ENCODE measurements around the gene CDCA7L.

The CDCA7L gene

DNA sequence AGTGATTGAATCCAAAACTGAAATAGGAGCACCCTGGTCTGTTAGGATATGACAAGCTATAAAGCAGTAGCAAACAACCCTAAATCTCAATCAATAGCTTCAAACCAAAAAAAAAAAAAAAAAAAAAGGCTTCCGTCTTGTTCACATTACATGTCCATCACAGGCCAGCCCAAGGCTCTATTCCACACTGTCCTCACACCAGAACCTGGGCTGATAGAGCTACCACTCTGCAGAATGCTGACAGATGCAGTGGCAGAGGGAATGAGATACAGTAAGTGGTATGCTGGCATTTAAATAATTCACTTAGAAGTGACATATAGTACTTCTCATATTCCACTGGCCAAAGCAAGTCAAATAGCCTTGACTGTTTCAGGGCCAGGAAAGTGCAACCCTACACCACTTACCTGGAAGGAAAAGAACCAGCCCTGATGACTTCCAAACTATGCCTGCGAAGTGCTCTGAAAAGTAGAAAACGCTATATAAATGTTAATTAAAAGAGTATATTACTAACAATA, 5.8 kb downstream of the CDCA7L start:
- H2AFZ ChIP-seq (ENCODE audit: low read depth, low read length, severe bottlenecking): no peak overlapping the region
- peaks cover 6% of the 10 kb centered on the region for H3F3A ChIP-seq (ENCODE audit: insufficient read depth)
- H3K36me3 ChIP-seq (ENCODE audit: low read length): peaks cover 23% of the 10 kb centered on the region
- TF ChIP-seq, protein P1, sequence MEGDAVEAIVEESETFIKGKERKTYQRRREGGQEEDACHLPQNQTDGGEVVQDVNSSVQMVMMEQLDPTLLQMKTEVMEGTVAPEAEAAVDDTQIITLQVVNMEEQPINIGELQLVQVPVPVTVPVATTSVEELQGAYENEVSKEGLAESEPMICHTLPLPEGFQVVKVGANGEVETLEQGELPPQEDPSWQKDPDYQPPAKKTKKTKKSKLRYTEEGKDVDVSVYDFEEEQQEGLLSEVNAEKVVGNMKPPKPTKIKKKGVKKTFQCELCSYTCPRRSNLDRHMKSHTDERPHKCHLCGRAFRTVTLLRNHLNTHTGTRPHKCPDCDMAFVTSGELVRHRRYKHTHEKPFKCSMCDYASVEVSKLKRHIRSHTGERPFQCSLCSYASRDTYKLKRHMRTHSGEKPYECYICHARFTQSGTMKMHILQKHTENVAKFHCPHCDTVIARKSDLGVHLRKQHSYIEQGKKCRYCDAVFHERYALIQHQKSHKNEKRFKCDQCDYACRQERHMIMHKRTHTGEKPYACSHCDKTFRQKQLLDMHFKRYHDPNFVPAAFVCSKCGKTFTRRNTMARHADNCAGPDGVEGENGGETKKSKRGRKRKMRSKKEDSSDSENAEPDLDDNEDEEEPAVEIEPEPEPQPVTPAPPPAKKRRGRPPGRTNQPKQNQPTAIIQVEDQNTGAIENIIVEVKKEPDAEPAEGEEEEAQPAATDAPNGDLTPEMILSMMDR (IDR thresholded peaks at IDR 0.05; ENCODE audit: insufficient read depth, low read length, poor library complexity, severe bottlenecking): no peak
- H4K20me1 ChIP-seq (ENCODE audit: low read depth, low read length): peaks cover 6% of the 10 kb centered on the region; the same call in 1 of the 2 replicates
- H3K27me3 ChIP-seq (ENCODE audit: low read length): no peaks in the 10 kb centered on the region
- no peak overlapping the region for H3K9ac ChIP-seq (ENCODE audit: low read length)
- H3K9me3 ChIP-seq (ENCODE audit: insufficient read depth, low read length): no peaks in the 10 kb centered on the region
- no peak overlapping the region for H3K4me2 ChIP-seq (ENCODE audit: low read depth, low read length, poor library complexity, severe bottlenecking)
- no peak overlapping the region for H3K27ac ChIP-seq (ENCODE audit: low read depth, low read length)
- H3K9me2 ChIP-seq (replicated peaks; ENCODE audit: insufficient read depth, low read length): no peaks in the 10 kb centered on the region
- H3K79me2 ChIP-seq (ENCODE audit: insufficient read depth, low read length): peaks cover 94% of the 10 kb centered on the region
- H3K4me3 ChIP-seq (ENCODE audit: insufficient read depth, low read length, poor library complexity, severe bottlenecking): no peak overlapping the region

GRCh38 chr7:21939136-21939857, 6.4 kb downstream of the CDCA7L start:
- Histone ChIP-seq H3K4me3 (ENCODE audit: insufficient read depth, low read length, poor library complexity, severe bottlenecking) (no peak overlapping the region), H3K9ac (ENCODE audit: low read length) (no peak overlapping the region), H3K79me2 (ENCODE audit: insufficient read depth, low read length) (peaks cover 98% of the 10 kb centered on the region), H3K4me2 (ENCODE audit: low read depth, low read length, poor library complexity, severe bottlenecking) (no peak overlapping the region), H4K20me1 (ENCODE audit: low read depth, low read length) (peaks cover 11% of the 10 kb centered on the region; the same call in 1 of the 2 replicates), H3K27me3 (ENCODE audit: low read length) (no peaks in the 10 kb centered on the region), H3K9me2 (replicated peaks; ENCODE audit: insufficient read depth, low read length) (no peaks in the 10 kb centered on the region), H3K36me3 (ENCODE audit: low read length) (peaks cover 26% of the 10 kb centered on the region), H3K27ac (ENCODE audit: low read depth, low read length) (no peak overlapping the region), H2AFZ (ENCODE audit: low read depth, low read length, severe bottlenecking) (no peak overlapping the region), H3K9me3 (ENCODE audit: insufficient read depth, low read length) (no peaks in the 10 kb centered on the region), H3F3A (ENCODE audit: insufficient read depth) (0 out of 2 replicates have a peak, but pooled peaks cover under 1% of the 10 kb centered on the region)
- TF ChIP-seq, protein P1 (IDR thresholded peaks at IDR 0.05; ENCODE audit: insufficient read depth, low read length, poor library complexity, severe bottlenecking): no peak

DNA sequence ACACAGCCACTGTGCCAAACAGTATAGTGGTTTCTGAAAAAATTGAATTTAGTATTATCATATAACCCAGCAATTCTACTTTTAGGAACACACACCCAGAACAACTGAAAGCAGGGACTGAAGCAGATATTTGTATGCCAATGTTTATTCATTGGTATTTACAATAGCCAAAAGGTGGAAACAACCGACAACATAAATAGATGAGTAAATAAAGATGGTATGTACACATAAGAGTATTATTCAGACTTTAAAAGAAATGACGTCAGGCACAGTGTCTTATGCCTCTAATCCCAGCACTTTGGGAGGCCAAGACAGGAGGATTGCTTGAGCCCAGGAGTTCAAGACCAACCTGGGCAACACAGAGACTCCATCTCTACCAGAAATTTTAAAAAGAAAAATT, 7.2 kb downstream of the CDCA7L start:
- H3K9me2 ChIP-seq (replicated peaks; ENCODE audit: insufficient read depth, low read length): no peaks in the 10 kb centered on the region
- H3K9ac ChIP-seq (ENCODE audit: low read length): no peak overlapping the region
- no peaks in the 10 kb centered on the region for H3K27me3 ChIP-seq (ENCODE audit: low read length)
- no peaks in the 10 kb centered on the region for H3F3A ChIP-seq (ENCODE audit: insufficient read depth)
- peaks cover 20% of the 10 kb centered on the region; the same call in 1 of the 2 replicates for H4K20me1 ChIP-seq (ENCODE audit: low read depth, low read length)
- no peak overlapping the region for H3K27ac ChIP-seq (ENCODE audit: low read depth, low read length)
- TF ChIP-seq, protein P1 (IDR thresholded peaks at IDR 0.05; ENCODE audit: insufficient read depth, low read length, poor library complexity, severe bottlenecking): no peak
- TF ChIP-seq EZH2phosphoT487 (conservative IDR thresholded peaks at IDR 0.05; ENCODE audit: low read length): no peak
- no peak overlapping the region for H3K4me2 ChIP-seq (ENCODE audit: low read depth, low read length, poor library complexity, severe bottlenecking)
- H3K9me3 ChIP-seq (ENCODE audit: insufficient read depth, low read length): no peaks in the 10 kb centered on the region
- peaks cover 34% of the 10 kb centered on the region for H3K36me3 ChIP-seq (ENCODE audit: low read length)
- H3K79me2 ChIP-seq (ENCODE audit: insufficient read depth, low read length): peaks cover 100% of the 10 kb centered on the region
- H2AFZ ChIP-seq (ENCODE audit: low read depth, low read length, severe bottlenecking): no peak overlapping the region
- no peak overlapping the region for H3K4me3 ChIP-seq (ENCODE audit: insufficient read depth, low read length, poor library complexity, severe bottlenecking)
